ENCODE data around the gene TCN2.

GRCh38 chr22:30586414-30586813, 20.6 kb upstream of the TCN2 start:
- TF ChIP-seq EZH2 (IDR thresholded peaks at IDR 0.05; ENCODE audit: insufficient read depth, poor library complexity, severe bottlenecking) = no peak
- TF ChIP-seq EZH2phosphoT487 (IDR thresholded peaks at IDR 0.05; ENCODE audit: insufficient read depth, low read depth) = no peak

Measured in GM23248 (cell line).